Mesothelial cell of epicardium (in vitro differentiated cells): ENCODE measurements around the gene ATF7. TPM values are rescaled to one million over a fixed set of nuclear protein-coding genes. Genes with fewer than 3 reads are reported as not detected.

Source experiments
- DNase-seq, 2 experiments: peaks; one replicate each; pipeline ENCODE4 v3.0.0; 2021; ENCODE audit warnings: low spot score in 2 of 2; ENCODE audit not compliant: unreplicated experiment in 2 of 2
- H3K27ac Mint-ChIP-seq: 2 replicates; pipeline ENCODE4 v1.8.0; 2021; ENCODE audit warnings: mixed read lengths
- H3K27me3 Mint-ChIP-seq: 2 replicates; pipeline ENCODE4 v1.8.0; 2021; ENCODE audit warnings: low read depth, mixed read lengths
- H3K36me3 Mint-ChIP-seq: 2 replicates; pipeline ENCODE4 v1.8.0; 2021; ENCODE audit warnings: mixed read lengths
- H3K4me1 Mint-ChIP-seq: 2 replicates; pipeline ENCODE4 v1.8.0; 2021; ENCODE audit warnings: mixed read lengths
- H3K4me3 Mint-ChIP-seq: 2 replicates; pipeline ENCODE4 v1.8.0; 2021; ENCODE audit warnings: mild to moderate bottlenecking, moderate library complexity, mixed read lengths
- H3K9me3 Mint-ChIP-seq: 2 replicates; pipeline ENCODE4 v1.8.0; 2021; ENCODE audit warnings: mixed read lengths
- CTCF ChIP-seq: fragments of 200-600 bp; sonication (generic); IDR thresholded peaks from one replicate; pipeline ENCODE4 v1.5.0; 2021; ENCODE audit warnings: antibody characterized with exemption; ENCODE audit not compliant: unreplicated experiment
- total RNA-seq: library from RNA; stranded (reverse); gene quantifications from 3 replicates; pipeline ENCODE4 v1.2.1, GENCODE V29; 2021

Gene ATF7
- total RNA-seq, 1 donor from 2014 or later, result 36.3 TPM

DNA sequence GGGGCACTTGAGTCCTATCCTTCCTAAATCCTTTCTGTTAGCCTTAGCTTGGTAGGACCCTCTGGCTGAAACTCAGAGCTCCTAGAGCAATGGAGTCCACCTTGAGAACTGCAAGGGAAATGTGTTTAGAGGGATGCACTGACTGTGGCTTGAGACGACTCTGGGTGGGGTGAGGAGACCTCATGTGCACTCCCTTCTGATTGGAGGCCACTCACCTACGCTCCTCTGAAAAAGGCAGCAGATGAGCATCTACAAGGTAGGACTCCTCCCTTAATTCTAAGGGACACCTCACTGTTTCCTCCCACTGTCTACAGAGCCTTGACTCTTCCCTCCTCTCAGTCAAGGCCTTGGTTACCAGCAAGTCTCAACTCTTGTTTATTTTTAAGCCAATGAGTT is 127.9 kb downstream of the ATF7 start:
- peaks cover 57% of the 10 kb centered on the region for H3K4me1 Mint-ChIP-seq
- H3K27ac Mint-ChIP-seq, result no peak overlapping the region
- no peak for DNase-seq
- H3K9me3 Mint-ChIP-seq, result no peaks in the 10 kb centered on the region
- TF ChIP-seq CTCF, result no peak
- H3K4me3 Mint-ChIP-seq, result peak overlapping the region; percentile 83
- H3K36me3 Mint-ChIP-seq, result no peaks in the 10 kb centered on the region
- no peaks in the 10 kb centered on the region for H3K27me3 Mint-ChIP-seq

- no peak for TF ChIP-seq CTCF
- DNase-seq, result no peak
- Mint-ChIP-seq H3K9me3 (no peaks in the 10 kb centered on the region), H3K36me3 (no peaks in the 10 kb centered on the region), H3K27ac (peak overlapping the region; percentile 43), H3K4me1 (peaks cover 57% of the 10 kb centered on the region), H3K27me3 (no peaks in the 10 kb centered on the region), H3K4me3 (no peak overlapping the region)
Measured at GRCh38 chr12:53497461-53497860, 128.7 kb downstream of the ATF7 start.

DNA sequence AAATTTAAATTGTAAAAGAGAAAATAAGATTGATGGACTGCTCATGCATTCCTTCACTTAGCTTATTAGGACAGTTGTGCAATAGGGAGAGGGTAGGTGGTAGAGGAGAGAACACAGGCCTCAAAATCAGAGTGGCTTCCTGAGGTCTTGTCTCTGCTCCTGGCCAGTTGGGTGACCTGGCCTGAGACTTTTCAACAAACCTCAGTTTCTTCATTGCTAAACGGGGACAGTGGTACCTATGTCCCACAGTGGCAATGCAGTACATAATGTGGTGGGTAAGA is 129.5 kb downstream of the ATF7 start:
- DNase-seq, result no peak
- H3K27ac Mint-ChIP-seq, result peak overlapping the region; percentile 74
- H3K27me3 Mint-ChIP-seq, result no peaks in the 10 kb centered on the region
- peak overlapping the region; percentile 49 for H3K4me3 Mint-ChIP-seq
- no peaks in the 10 kb centered on the region for H3K36me3 Mint-ChIP-seq
- TF ChIP-seq CTCF, result no peak
- H3K9me3 Mint-ChIP-seq, result no peaks in the 10 kb centered on the region
- peaks cover 56% of the 10 kb centered on the region for H3K4me1 Mint-ChIP-seq

GRCh38 chr12:53495903-53496751 is 130.1 kb downstream of the ATF7 start:
- Mint-ChIP-seq H3K27ac (peak overlapping the region; percentile 74), H3K9me3 (no peaks in the 10 kb centered on the region), H3K4me3 (peak overlapping the region; percentile 49), H3K4me1 (peaks cover 54% of the 10 kb centered on the region), H3K36me3 (no peaks in the 10 kb centered on the region), H3K27me3 (no peaks in the 10 kb centered on the region)
- DNase-seq, result peak in 1 of 2 experiments; percentile 56
- TF ChIP-seq CTCF, result no peak

DNA sequence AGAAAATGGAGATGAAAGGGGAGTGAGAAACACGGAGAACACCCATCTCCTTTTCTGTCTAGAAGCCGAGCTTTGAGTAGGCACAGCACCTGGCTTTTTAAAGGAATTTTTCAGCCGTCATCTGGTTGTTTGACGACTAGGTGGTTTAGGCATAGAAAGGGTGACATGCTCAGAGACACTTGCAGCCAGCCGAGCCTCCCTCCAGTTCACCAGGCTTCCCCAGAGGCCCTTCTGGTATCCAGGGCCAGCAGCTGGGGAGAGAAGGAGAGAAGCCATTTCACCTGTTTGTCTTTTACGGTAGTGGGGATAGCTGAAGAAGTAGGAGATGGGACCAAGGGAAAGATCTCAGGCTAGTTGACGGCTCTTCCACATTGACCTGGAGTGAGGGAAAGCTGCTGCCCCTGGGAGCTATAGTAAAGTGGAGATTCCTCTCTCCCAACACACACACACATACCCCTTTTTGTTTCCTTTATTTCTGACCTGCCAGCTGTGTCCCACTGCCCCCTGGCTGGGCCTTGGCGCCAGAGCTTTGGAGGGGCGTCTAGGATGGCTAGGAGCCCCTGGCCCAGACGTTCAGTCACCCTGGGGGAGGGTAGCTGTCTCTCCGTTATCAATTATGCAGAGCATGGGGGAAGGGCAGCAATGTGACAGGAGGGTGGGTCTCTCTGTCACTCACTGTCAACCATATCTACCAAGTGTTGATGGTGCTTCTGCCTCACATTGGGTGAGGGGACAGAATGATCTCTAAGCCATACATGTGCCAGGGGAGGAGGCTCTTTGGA is 132.4 kb downstream of the ATF7 start:
- H3K4me1 Mint-ChIP-seq, result peaks cover 42% of the 10 kb centered on the region
- peak overlapping the region; percentile 99 for H3K27ac Mint-ChIP-seq
- no peaks in the 10 kb centered on the region for H3K36me3 Mint-ChIP-seq
- no peak for TF ChIP-seq CTCF
- no peaks in the 10 kb centered on the region for H3K27me3 Mint-ChIP-seq
- H3K9me3 Mint-ChIP-seq, result no peaks in the 10 kb centered on the region
- no peak for DNase-seq
- H3K4me3 Mint-ChIP-seq, result peak overlapping the region; percentile 88
